ENCODE measurements around the gene SRSF10. TPM values are rescaled to one million over a fixed set of nuclear protein-coding genes. Genes with fewer than 3 reads are reported as not detected.

Gene SRSF10
- polyA plus RNA-seq, 1 donor (not counting 4 experiments of a cell fraction or from before 2014, with no cell fraction given) = 116 TPM

DNA sequence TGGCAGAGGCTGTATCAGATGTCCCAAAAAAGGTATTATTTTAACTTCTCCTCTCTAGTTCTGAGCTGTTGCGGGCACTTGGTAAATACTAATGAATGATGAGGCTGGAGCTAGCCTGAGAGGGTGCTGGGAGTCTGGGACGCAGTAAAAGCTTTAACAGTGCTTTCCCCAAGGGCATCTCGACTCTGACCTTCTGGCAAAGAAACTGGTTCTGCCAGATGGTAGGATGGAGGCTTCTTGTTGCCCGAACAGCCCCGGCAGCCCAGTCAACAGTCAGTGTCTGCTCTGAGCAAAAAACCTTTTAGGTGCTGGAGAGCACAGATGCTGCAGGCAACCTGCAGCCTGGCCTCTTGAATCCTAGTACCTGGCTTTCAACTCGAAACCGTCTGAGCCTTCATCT is 23.0 kb downstream of the SRSF10 start:
- DNase-seq (ENCODE audit: low read depth, low spot score) = no peak
- peaks cover 47% of the 10 kb centered on the region for H3K4me1 ChIP-seq (ENCODE audit: control insufficient read depth, extremely low read depth, insufficient read depth, low read length)
- dilution Hi-C loops (cut with MboI; ENCODE audit: extremely low pct_ligation_motif_present, low sequenced_read_pairs) = no loop called here
- H2AFZ ChIP-seq (ENCODE audit: control insufficient read depth, low read length) = peak overlapping the region; percentile 40
- FAIRE-seq = peak; percentile 36
- H3K4me2 ChIP-seq (ENCODE audit: control insufficient read depth, extremely low read depth, insufficient read depth, low read depth, low read length) = peak overlapping the region; percentile 73
- peaks cover 3% of the 10 kb centered on the region for H4K20me1 ChIP-seq (ENCODE audit: control insufficient read depth, extremely low read depth, insufficient read depth, low read length)
- H3K9me1 ChIP-seq (ENCODE audit: control insufficient read depth, extremely low read depth, insufficient read depth, low read length) = no peaks in the 10 kb centered on the region
- peaks cover 20% of the 10 kb centered on the region for H3K79me2 ChIP-seq (ENCODE audit: control insufficient read depth, insufficient read depth, low read length)
- no peaks in the 10 kb centered on the region for H3K9me3 ChIP-seq (ENCODE audit: control insufficient read depth, low read depth, low read length)
- H3K27me3 ChIP-seq (ENCODE audit: control insufficient read depth, extremely low read depth, insufficient read depth, low read length) = no peaks in the 10 kb centered on the region
- H3K9ac ChIP-seq (ENCODE audit: control insufficient read depth, extremely low read depth, insufficient read depth, low read length) = peak overlapping the region; percentile 13
- H3K27ac ChIP-seq (ENCODE audit: control insufficient read depth, insufficient read depth, low read length) = peak overlapping the region; percentile 50
- no peak for TF ChIP-seq EZH2 (IDR thresholded peaks at IDR 0.05; ENCODE audit: low read length)
- TF ChIP-seq, protein P1, sequence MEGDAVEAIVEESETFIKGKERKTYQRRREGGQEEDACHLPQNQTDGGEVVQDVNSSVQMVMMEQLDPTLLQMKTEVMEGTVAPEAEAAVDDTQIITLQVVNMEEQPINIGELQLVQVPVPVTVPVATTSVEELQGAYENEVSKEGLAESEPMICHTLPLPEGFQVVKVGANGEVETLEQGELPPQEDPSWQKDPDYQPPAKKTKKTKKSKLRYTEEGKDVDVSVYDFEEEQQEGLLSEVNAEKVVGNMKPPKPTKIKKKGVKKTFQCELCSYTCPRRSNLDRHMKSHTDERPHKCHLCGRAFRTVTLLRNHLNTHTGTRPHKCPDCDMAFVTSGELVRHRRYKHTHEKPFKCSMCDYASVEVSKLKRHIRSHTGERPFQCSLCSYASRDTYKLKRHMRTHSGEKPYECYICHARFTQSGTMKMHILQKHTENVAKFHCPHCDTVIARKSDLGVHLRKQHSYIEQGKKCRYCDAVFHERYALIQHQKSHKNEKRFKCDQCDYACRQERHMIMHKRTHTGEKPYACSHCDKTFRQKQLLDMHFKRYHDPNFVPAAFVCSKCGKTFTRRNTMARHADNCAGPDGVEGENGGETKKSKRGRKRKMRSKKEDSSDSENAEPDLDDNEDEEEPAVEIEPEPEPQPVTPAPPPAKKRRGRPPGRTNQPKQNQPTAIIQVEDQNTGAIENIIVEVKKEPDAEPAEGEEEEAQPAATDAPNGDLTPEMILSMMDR (optimal IDR thresholded peaks at IDR 0.05 in 1 of 3, IDR thresholded peaks at IDR 0.05 in 1 of 3, conservative IDR thresholded peaks at IDR 0.05 in 1 of 3; ENCODE audit: extremely low read depth in 1 of 3, insufficient read depth in 2 of 3, low read length in 3 of 3) = no peak
- H3K4me3 ChIP-seq (ENCODE audit: control insufficient read depth in 2 of 3, extremely low read depth in 1 of 3, insufficient read depth in 2 of 3, low read depth in 1 of 3, low read length in 3 of 3) = peak overlapping the region in 1 of 3 experiments; percentile 26
- no peaks in the 10 kb centered on the region for H3K36me3 ChIP-seq (ENCODE audit: control insufficient read depth in 2 of 2, extremely low read depth in 1 of 2, insufficient read depth in 2 of 2, low read length in 2 of 2)

DNA sequence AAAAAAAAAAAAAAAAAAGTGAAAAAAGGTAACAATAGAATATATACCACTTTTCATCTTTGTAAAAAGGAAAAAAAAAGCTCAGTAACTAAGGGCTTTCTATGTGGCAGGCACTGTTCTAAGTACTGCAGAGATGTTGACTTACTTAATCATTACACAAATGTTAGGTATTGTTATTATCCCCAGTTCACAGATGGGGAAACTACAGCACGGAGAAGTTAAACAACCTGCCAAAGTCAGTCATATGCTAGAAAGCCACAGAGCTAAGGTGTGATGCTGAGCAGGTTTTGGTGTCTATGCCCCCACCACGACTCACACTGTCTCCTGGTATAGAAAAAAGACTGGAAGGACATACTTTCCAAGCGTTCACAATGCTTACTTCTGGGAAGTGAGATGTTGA is 27.1 kb downstream of the SRSF10 start:
- no peak for TF ChIP-seq EZH2 (IDR thresholded peaks at IDR 0.05; ENCODE audit: low read length)
- TF ChIP-seq, protein P1 (optimal IDR thresholded peaks at IDR 0.05 in 1 of 3, IDR thresholded peaks at IDR 0.05 in 1 of 3, conservative IDR thresholded peaks at IDR 0.05 in 1 of 3; ENCODE audit: extremely low read depth in 1 of 3, insufficient read depth in 2 of 3, low read length in 3 of 3) = no peak
- H3K4me2 ChIP-seq (ENCODE audit: control insufficient read depth, extremely low read depth, insufficient read depth, low read depth, low read length) = no peak overlapping the region
- H3K9me3 ChIP-seq (ENCODE audit: control insufficient read depth, low read depth, low read length) = no peaks in the 10 kb centered on the region
- no peaks in the 10 kb centered on the region for H3K36me3 ChIP-seq (ENCODE audit: control insufficient read depth in 2 of 2, extremely low read depth in 1 of 2, insufficient read depth in 2 of 2, low read length in 2 of 2)
- H3K4me3 ChIP-seq (ENCODE audit: control insufficient read depth in 2 of 3, extremely low read depth in 1 of 3, insufficient read depth in 2 of 3, low read depth in 1 of 3, low read length in 3 of 3) = no peak overlapping the region
- FAIRE-seq (no peak), DNase-seq (ENCODE audit: low read depth, low spot score) (no peak)
- H3K9me1 ChIP-seq (ENCODE audit: control insufficient read depth, extremely low read depth, insufficient read depth, low read length) = no peaks in the 10 kb centered on the region
- dilution Hi-C loops (cut with MboI; ENCODE audit: extremely low pct_ligation_motif_present, low sequenced_read_pairs) = no loop called here
- no peak overlapping the region for H3K27ac ChIP-seq (ENCODE audit: control insufficient read depth, insufficient read depth, low read length)
- no peaks in the 10 kb centered on the region for H3K79me2 ChIP-seq (ENCODE audit: control insufficient read depth, insufficient read depth, low read length)
- H3K4me1 ChIP-seq (ENCODE audit: control insufficient read depth, extremely low read depth, insufficient read depth, low read length) = peaks cover 46% of the 10 kb centered on the region
- no peaks in the 10 kb centered on the region for H3K27me3 ChIP-seq (ENCODE audit: control insufficient read depth, extremely low read depth, insufficient read depth, low read length)
- no peak overlapping the region for H3K9ac ChIP-seq (ENCODE audit: control insufficient read depth, extremely low read depth, insufficient read depth, low read length)
- no peak overlapping the region for H2AFZ ChIP-seq (ENCODE audit: control insufficient read depth, low read length)
- H4K20me1 ChIP-seq (ENCODE audit: control insufficient read depth, extremely low read depth, insufficient read depth, low read length) = no peaks in the 10 kb centered on the region

Data from keratinocyte (primary cell).